NT2/D1 (cell line): ENCODE results near the gene MKLN1.

Experiments
- SUZ12 ChIP-seq: IDR thresholded peaks from 2 replicates; pipeline ENCODE4 v1.6.1; 2011; ENCODE audit not compliant: insufficient read length, insufficient read depth; ENCODE audit errors: extremely low read depth
- ZNF274 ChIP-seq: IDR thresholded peaks from 2 replicates; pipeline ENCODE4 v1.6.1; 2011; ENCODE audit warnings: mild to moderate bottlenecking, low read depth, low read length

DNA sequence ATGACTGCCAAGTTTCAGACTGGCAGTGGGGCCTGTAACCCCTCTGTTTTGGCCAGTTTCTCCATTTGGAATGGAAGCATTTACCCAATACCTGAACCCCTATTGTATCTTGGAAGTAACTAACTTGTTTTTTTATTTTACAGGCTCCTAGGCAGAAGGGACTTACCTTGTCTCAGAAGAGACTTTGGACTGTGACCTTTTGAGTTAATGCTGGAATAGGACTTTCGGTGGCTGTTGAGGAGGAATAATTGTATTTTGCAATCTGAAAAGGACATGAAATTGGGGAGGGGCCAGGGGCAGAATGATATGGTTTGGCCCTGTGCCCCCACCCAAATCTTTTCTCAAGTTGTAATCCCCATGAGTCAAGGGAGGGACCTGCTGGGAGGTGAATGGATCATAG, 20.0 kb upstream of the MKLN1 start:
- TF ChIP-seq ZNF274 (no peak), SUZ12 (no peak)
